Large intestine (tissue), 3 donors: ENCODE measurements around the gene TCEAL9. TPM values are rescaled to one million over a fixed set of nuclear protein-coding genes. Genes with fewer than 3 reads are reported as not detected.

Experiments used
- DNase-seq, 2 donors: peaks; one replicate each; pipeline versions ENCODE4 v3.0.0 to v3.0.0-alpha.2; 2013
- H3K27ac ChIP-seq: one replicate; pipeline ENCODE4 v1.5.1; 2013; ENCODE audit warnings: low read length
- H3K27me3 ChIP-seq: 2 replicates; pipeline ENCODE4 v1.6.1; 2013; ENCODE audit warnings: low read length; ENCODE audit not compliant: control insufficient read depth, insufficient read depth
- H3K36me3 ChIP-seq: 2 replicates; pipeline ENCODE4 v1.6.1; 2013; ENCODE audit warnings: low read length; ENCODE audit not compliant: control insufficient read depth, insufficient read depth
- H3K4me1 ChIP-seq: one replicate; pipeline ENCODE4 v1.6.1; 2013; ENCODE audit warnings: low read length; ENCODE audit not compliant: control insufficient read depth, insufficient read depth
- H3K4me3 ChIP-seq: one replicate; pipeline ENCODE4 v1.5.1; 2013; ENCODE audit warnings: low read length
- H3K9me3 ChIP-seq: one replicate; pipeline ENCODE4 v1.6.1; 2013; ENCODE audit warnings: mild to moderate bottlenecking, low read depth, low read length, moderate library complexity; ENCODE audit not compliant: control insufficient read depth
- WGBS: methylation state at CpG from one replicate; pipeline ENCODE4 v1.1.5; 2013; ENCODE audit warnings: low lambda C conversion rate; ENCODE audit not compliant: insufficient coverage; 5-methylcytosine and 5-hydroxymethylcytosine counted together
- polyA plus RNA-seq: library from polyadenylated mRNA; unstranded; fragments of 120-200 nt; gene quantifications from one replicate; pipeline ENCODE4 v1.2.1, GENCODE V29; 2013

TCEAL9 gene
- polyA plus RNA-seq, 1 donor = 135 TPM

- H3K27ac ChIP-seq = no peak overlapping the region
- no peaks in the 10 kb centered on the region for H3K36me3 ChIP-seq
- H3K9me3 ChIP-seq = no peaks in the 10 kb centered on the region
- H3K27me3 ChIP-seq = no peaks in the 10 kb centered on the region
- no peaks in the 10 kb centered on the region for H3K4me1 ChIP-seq
- no peak overlapping the region for H3K4me3 ChIP-seq
- WGBS = no CpG with 5 or more reads among the region's 3 CpGs
- no peak for DNase-seq
These were observed 37.2 kb downstream of the TCEAL9 start for GRCh38 chrX:103393487-103393886.

- no CpG with 5 or more reads among the region's 5 CpGs for WGBS
- no peak for DNase-seq
- H3K36me3 ChIP-seq = no peaks in the 10 kb centered on the region
- no peaks in the 10 kb centered on the region for H3K4me1 ChIP-seq
- no peaks in the 10 kb centered on the region for H3K9me3 ChIP-seq
- H3K27ac ChIP-seq = no peak overlapping the region
- no peaks in the 10 kb centered on the region for H3K27me3 ChIP-seq
- no peak overlapping the region for H3K4me3 ChIP-seq
These were observed 39.9 kb downstream of the TCEAL9 start for GRCh38 chrX:103396186-103396585.

- WGBS = no CpG with 5 or more reads among the region's 2 CpGs
- Histone ChIP-seq H3K27ac (no peak overlapping the region), H3K4me1 (no peaks in the 10 kb centered on the region), H3K4me3 (no peak overlapping the region), H3K27me3 (no peaks in the 10 kb centered on the region), H3K9me3 (no peaks in the 10 kb centered on the region), H3K36me3 (no peaks in the 10 kb centered on the region)
- DNase-seq = no peak
These were observed 40.4 kb downstream of the TCEAL9 start for GRCh38 chrX:103396660-103397059.

GRCh38 chrX:103397707-103398106 lies 41.4 kb downstream of the TCEAL9 start:
- no peaks in the 10 kb centered on the region for H3K9me3 ChIP-seq
- no peaks in the 10 kb centered on the region for H3K36me3 ChIP-seq
- no CpG with 5 or more reads among the region's 4 CpGs for WGBS
- no peak overlapping the region for H3K27ac ChIP-seq
- no peak overlapping the region for H3K4me3 ChIP-seq
- DNase-seq = no peak
- H3K27me3 ChIP-seq = no peaks in the 10 kb centered on the region
- H3K4me1 ChIP-seq = no peaks in the 10 kb centered on the region

GRCh38 chrX:103398421-103398864 lies 42.1 kb downstream of the TCEAL9 start:
- H3K9me3 ChIP-seq = no peaks in the 10 kb centered on the region
- no peaks in the 10 kb centered on the region for H3K27me3 ChIP-seq
- no peak overlapping the region for H3K4me3 ChIP-seq
- no peaks in the 10 kb centered on the region for H3K36me3 ChIP-seq
- no CpG with 5 or more reads among the region's 1 CpG for WGBS
- DNase-seq = peak in 1 of 2 donors; percentile 2
- no peak overlapping the region for H3K27ac ChIP-seq
- H3K4me1 ChIP-seq = no peaks in the 10 kb centered on the region

GRCh38 chrX:103399744-103400143 lies 43.4 kb downstream of the TCEAL9 start:
- H3K4me1 ChIP-seq = no peaks in the 10 kb centered on the region
- DNase-seq = no peak
- no peaks in the 10 kb centered on the region for H3K9me3 ChIP-seq
- H3K36me3 ChIP-seq = no peaks in the 10 kb centered on the region
- no peak overlapping the region for H3K27ac ChIP-seq
- H3K27me3 ChIP-seq = no peaks in the 10 kb centered on the region
- no CpG with 5 or more reads among the region's 1 CpG for WGBS
- no peak overlapping the region for H3K4me3 ChIP-seq

- Histone ChIP-seq H3K4me1 (no peaks in the 10 kb centered on the region), H3K36me3 (no peaks in the 10 kb centered on the region), H3K4me3 (no peak overlapping the region), H3K27ac (no peak overlapping the region), H3K27me3 (no peaks in the 10 kb centered on the region), H3K9me3 (no peaks in the 10 kb centered on the region)
- WGBS = no CpG with 5 or more reads among the region's 1 CpG
- DNase-seq = no peak
These were observed 44.6 kb downstream of the TCEAL9 start for GRCh38 chrX:103400931-103401330.

GRCh38 chrX:103404231-103405008 lies 48.1 kb downstream of the TCEAL9 start:
- WGBS = no CpG with 5 or more reads among the region's 19 CpGs
- Histone ChIP-seq H3K4me3 (peak overlapping the region; percentile 60), H3K9me3 (no peaks in the 10 kb centered on the region), H3K27ac (no peak overlapping the region), H3K27me3 (no peaks in the 10 kb centered on the region), H3K36me3 (no peaks in the 10 kb centered on the region), H3K4me1 (no peaks in the 10 kb centered on the region)
- DNase-seq = peak; percentile 59 to 77

GRCh38 chrX:103405009-103405333 lies 48.7 kb downstream of the TCEAL9 start:
- H3K4me3 ChIP-seq = peak overlapping the region; percentile 60
- no peaks in the 10 kb centered on the region for H3K27me3 ChIP-seq
- no peaks in the 10 kb centered on the region for H3K36me3 ChIP-seq
- H3K27ac ChIP-seq = no peak overlapping the region
- WGBS = 20% methylated on average over 1 of the region's 7 CpGs
- no peaks in the 10 kb centered on the region for H3K9me3 ChIP-seq
- no peaks in the 10 kb centered on the region for H3K4me1 ChIP-seq
- DNase-seq = no peak

- no peaks in the 10 kb centered on the region for H3K9me3 ChIP-seq
- DNase-seq = no peak
- no peaks in the 10 kb centered on the region for H3K27me3 ChIP-seq
- no peaks in the 10 kb centered on the region for H3K4me1 ChIP-seq
- H3K4me3 ChIP-seq = no peak overlapping the region
- H3K36me3 ChIP-seq = no peaks in the 10 kb centered on the region
- WGBS = no CpG with 5 or more reads among the region's 1 CpG
- H3K27ac ChIP-seq = no peak overlapping the region
These were observed 50.0 kb downstream of the TCEAL9 start for GRCh38 chrX:103406256-103406655.

- H3K4me3 ChIP-seq = no peak overlapping the region
- WGBS = no CpG with 5 or more reads among the region's 2 CpGs
- no peaks in the 10 kb centered on the region for H3K36me3 ChIP-seq
- no peaks in the 10 kb centered on the region for H3K9me3 ChIP-seq
- DNase-seq = no peak
- H3K27ac ChIP-seq = no peak overlapping the region
- H3K27me3 ChIP-seq = no peaks in the 10 kb centered on the region
- H3K4me1 ChIP-seq = no peaks in the 10 kb centered on the region
These were observed 51.5 kb downstream of the TCEAL9 start for GRCh38 chrX:103407776-103408175.
